ENCODE measurements around the gene PTPN18. TPM values are rescaled to one million over a fixed set of nuclear protein-coding genes. Genes with fewer than 3 reads are reported as not detected.

Gene PTPN18
- total RNA-seq, 1 experiment from 2014 or later, result 16.3 TPM

DNA sequence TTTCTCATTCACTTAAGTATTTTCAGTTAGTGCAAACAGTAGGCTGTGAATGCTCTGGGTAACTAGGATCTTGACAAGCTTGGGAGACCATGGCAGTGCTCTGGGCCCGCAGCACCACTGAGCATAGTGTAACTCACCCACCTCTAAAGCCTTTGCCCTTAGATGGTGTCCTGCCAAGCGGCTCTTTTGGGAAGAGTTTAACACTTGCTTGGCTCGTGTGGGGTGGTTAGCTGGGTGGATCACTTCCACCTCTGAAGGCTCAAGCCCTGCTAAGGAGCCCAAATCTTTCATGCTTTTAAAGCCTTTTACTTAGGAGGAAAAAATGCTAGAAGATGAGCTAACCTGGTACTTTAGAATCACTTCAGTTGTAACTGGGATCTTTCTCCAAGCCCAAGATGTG, 33.9 kb downstream of the PTPN18 start:
- no peak overlapping the region for H3K4me2 ChIP-seq (ENCODE audit: insufficient read depth, insufficient read length, low read length)
- Mint-ChIP-seq H3K27me3 (ENCODE audit: low read depth) (peaks cover 20% of the 10 kb centered on the region), H3K4me3 (no peak overlapping the region), H3K9me3 (no peaks in the 10 kb centered on the region; a peak in 1 of 5 replicates), H3K4me1 (peaks cover 28 to 29% of the 10 kb centered on the region in 2 experiments), H3K36me3 (ENCODE audit: insufficient read depth in 1 of 3, low read depth in 3 of 3) (no peaks in the 10 kb centered on the region), H3K27ac (no peak overlapping the region)
- H4K8ac ChIP-seq (replicated peaks; ENCODE audit: insufficient read length, low read depth, low read length), result no peak overlapping the region
- no peak overlapping the region for H4K91ac ChIP-seq (ENCODE audit: insufficient read length, low read depth, low read length)
- no peaks in the 10 kb centered on the region for H3K79me1 ChIP-seq (ENCODE audit: insufficient read depth, low read depth, low read length, poor library complexity, severe bottlenecking)
- H3K4ac ChIP-seq (ENCODE audit: low read depth, low read length), result no peak overlapping the region
- no peaks in the 10 kb centered on the region for H3K9me3 ChIP-seq (ENCODE audit: control insufficient read depth, low read depth, low read length)
- peaks cover 3% of the 10 kb centered on the region; the same call in 1 of the 2 replicates for H3K27me3 ChIP-seq (ENCODE audit: insufficient read depth, low read length)
- H3K9ac ChIP-seq (ENCODE audit: extremely low read depth, insufficient read length, low read length), result no peak overlapping the region
- H2AFZ ChIP-seq (ENCODE audit: low read length), result no peak overlapping the region
- H3K56ac ChIP-seq (ENCODE audit: insufficient read length, low read depth, low read length), result no peak overlapping the region
- no peaks in the 10 kb centered on the region for H3K79me2 ChIP-seq (ENCODE audit: insufficient read depth, low read length)
- no peak overlapping the region for H2BK120ac ChIP-seq (ENCODE audit: low read depth, low read length, poor library complexity, severe bottlenecking)
- no CpG with 5 or more reads among the region's 3 CpGs for WGBS (ENCODE audit: extremely low coverage, insufficient read length, low lambda C conversion rate)
- no peak for DNase-seq
- no peaks in the 10 kb centered on the region for H3K23me2 ChIP-seq (ENCODE audit: insufficient read length, low read depth, low read length, poor library complexity, severe bottlenecking)
- H4K5ac ChIP-seq (ENCODE audit: insufficient read length, low read depth, low read length), result no peak overlapping the region
- TF ChIP-seq, protein P1, sequence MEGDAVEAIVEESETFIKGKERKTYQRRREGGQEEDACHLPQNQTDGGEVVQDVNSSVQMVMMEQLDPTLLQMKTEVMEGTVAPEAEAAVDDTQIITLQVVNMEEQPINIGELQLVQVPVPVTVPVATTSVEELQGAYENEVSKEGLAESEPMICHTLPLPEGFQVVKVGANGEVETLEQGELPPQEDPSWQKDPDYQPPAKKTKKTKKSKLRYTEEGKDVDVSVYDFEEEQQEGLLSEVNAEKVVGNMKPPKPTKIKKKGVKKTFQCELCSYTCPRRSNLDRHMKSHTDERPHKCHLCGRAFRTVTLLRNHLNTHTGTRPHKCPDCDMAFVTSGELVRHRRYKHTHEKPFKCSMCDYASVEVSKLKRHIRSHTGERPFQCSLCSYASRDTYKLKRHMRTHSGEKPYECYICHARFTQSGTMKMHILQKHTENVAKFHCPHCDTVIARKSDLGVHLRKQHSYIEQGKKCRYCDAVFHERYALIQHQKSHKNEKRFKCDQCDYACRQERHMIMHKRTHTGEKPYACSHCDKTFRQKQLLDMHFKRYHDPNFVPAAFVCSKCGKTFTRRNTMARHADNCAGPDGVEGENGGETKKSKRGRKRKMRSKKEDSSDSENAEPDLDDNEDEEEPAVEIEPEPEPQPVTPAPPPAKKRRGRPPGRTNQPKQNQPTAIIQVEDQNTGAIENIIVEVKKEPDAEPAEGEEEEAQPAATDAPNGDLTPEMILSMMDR (conservative IDR thresholded peaks at IDR 0.05), result no peak
- H3T11ph ChIP-seq (ENCODE audit: low read length), result no peak overlapping the region
- H3K4me1 ChIP-seq (ENCODE audit: insufficient read depth, low read length), result peaks cover 3% of the 10 kb centered on the region; the same call in 1 of the 2 replicates
- H2BK12ac ChIP-seq (ENCODE audit: insufficient read length, low read depth, low read length), result no peak overlapping the region
- H3K18ac ChIP-seq (ENCODE audit: insufficient read length, low read depth, low read length), result no peak overlapping the region
- no peak overlapping the region for H2BK5ac ChIP-seq (ENCODE audit: insufficient read length, low read length)
- no peak overlapping the region for H2AK5ac ChIP-seq (ENCODE audit: insufficient read length, low read length)
- H2BK15ac ChIP-seq (ENCODE audit: low read depth, low read length), result no peak overlapping the region
- no peak overlapping the region for H3K27ac ChIP-seq (ENCODE audit: insufficient read length, low read depth, low read length)
- H4K20me1 ChIP-seq (ENCODE audit: control insufficient read depth, insufficient read depth, insufficient read length), result no peaks in the 10 kb centered on the region
- no peak overlapping the region for H3K14ac ChIP-seq (ENCODE audit: insufficient read depth, low read length)
- no peak overlapping the region for H2BK20ac ChIP-seq (ENCODE audit: low read depth, low read length, poor library complexity, severe bottlenecking)
- H3K23ac ChIP-seq (ENCODE audit: insufficient read length, low read depth, low read length), result no peak overlapping the region
